Fibroblast of skin of left biceps (primary cell): Measurements from ENCODE around the gene ETV6.

Experiments used
- DNase-seq, 2 experiments: peaks; one replicate each; pipeline ENCODE4 v3.0.0-alpha.2; 2013; ENCODE audit warnings: low read depth in 2 of 2

Gene ETV6

DNA sequence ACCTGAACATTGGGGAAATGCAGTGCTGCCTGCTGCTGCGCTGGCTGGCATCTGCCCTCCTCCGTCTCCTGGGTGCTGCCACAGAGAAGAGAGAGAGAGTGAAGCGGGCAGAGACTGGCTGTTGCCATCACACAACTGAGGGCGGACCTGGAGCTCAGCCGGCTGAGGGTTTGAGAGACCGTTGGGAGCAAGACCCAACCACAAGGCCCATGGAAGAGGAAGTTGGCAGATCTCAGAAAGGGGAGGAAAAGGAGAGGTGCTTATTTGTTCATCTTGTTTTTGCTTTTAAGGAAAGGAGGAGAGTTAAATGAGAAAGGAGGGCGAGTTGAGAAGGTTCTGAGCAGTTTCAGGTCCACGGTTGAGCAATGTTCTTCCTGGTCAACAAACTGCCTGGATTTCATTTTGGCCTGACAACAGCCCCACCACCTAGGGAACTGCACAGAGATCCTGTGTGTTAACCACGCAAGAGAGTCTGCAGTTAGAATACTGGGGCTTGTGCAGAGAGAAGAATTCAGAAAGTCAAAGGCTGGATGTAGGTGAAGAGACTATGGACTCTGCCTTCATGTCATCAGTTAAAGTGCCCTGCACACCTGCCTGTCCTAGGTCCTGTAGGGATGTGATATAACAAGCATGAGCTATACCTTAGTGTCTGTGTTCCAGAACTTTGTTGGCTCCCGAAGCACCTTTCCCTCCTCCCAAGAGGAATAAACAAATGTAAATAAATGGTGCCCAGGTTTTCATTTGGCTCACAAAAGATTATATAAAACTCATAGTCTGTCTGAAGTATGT, 124.6 kb downstream of the ETV6 start:
- no peak for DNase-seq

DNA sequence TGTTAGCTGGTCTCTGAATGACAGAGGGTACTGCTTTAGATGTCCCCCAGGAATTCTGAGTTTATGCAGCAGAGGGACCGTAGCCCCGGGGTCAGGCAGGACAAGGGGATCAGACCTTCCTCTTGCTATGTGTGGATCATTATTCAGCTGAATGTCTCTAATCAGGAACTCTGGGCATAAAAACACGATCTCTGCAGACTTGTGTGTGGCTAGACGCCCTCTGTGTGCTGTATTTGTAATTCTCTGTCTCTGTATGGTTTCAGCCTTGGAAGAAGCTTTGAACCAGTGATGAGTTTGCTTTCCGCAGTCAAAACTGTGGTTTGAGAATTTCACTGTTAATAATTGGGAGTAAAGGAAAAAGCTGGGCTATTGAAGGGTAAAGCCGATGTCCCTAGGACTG, 125.3 kb downstream of the ETV6 start:
- DNase-seq: no peak

DNA sequence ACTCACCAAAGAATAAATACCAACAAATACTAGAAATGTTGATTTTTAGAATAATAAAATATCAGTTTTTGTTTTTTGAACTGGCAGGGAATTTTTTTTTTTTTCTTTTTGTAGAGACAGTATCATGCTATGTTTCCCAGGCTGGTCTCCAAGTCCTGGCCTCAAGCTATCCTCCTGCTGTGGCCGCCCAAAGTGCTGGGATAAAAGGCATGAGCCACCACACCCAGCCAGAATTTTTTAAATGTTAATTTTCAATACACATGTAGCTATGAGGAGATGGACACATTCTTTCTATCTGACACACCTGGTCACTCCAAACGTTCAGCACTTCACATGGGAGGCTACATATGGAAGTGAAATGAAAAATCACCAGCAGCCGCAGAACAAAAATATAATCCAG, 126.8 kb downstream of the ETV6 start:
- DNase-seq: no peak

DNA sequence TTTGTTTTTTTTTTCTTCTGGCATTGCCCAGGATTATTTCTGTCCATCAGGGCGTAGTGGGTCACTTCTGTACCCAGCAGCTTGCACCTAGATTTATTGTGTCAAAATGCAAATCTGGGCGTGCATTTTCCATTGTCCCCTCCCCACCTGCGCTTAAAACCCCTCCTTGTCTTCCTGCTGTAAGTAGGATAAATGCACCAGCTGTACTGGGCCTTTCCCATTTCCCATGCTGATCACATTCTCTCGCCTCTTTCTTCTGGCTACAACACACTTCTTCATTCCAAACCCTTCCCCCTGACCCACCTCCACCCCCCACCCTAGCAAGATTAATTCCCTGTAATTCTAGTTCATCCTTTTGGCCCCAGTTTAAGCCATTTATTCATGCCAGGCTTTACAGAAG, 128.0 kb downstream of the ETV6 start:
- no peak for DNase-seq

GRCh38 chr12:11777962-11778361, 128.5 kb downstream of the ETV6 start:
- DNase-seq: no peak

- DNase-seq: peak; percentile 64 to 68
Measured at GRCh38 chr12:11778713-11779685, 129.5 kb downstream of the ETV6 start.

DNA sequence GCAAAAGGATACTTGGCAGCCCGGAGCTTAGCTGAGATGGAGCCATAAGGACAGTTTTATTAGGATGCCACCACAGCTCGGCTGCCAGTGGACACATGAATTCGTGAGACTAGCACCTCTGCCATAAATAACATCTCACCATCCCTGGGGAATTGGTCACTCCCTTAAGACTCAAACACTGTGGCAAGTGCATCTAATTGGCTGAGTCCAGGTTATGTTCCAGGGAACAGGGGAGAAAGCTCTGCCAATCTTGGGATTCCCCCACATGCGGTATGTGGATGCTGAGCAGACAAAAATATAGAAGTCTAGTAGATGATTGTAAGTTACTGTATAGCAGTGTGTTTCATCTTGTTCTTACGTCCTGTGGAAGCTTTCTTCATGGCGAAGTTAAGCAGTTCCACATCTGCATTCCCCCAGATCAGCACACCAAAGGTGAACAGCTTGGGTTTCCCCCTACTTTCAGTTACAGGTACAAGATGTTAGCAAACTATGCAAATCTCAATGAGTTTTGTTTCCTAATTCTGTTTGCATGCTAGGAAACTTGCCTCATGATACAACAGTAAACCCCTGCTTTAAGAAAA, 131.1 kb downstream of the ETV6 start:
- DNase-seq: no peak

GRCh38 chr12:11782914-11783420, 133.5 kb downstream of the ETV6 start:
- no peak for DNase-seq

- no peak for DNase-seq
Measured at GRCh38 chr12:11785712-11786111, 136.2 kb downstream of the ETV6 start.

GRCh38 chr12:11786638-11787365, 137.3 kb downstream of the ETV6 start:
- no peak for DNase-seq

- no peak for DNase-seq
Measured at GRCh38 chr12:11787437-11787836, 138.0 kb downstream of the ETV6 start.

DNA sequence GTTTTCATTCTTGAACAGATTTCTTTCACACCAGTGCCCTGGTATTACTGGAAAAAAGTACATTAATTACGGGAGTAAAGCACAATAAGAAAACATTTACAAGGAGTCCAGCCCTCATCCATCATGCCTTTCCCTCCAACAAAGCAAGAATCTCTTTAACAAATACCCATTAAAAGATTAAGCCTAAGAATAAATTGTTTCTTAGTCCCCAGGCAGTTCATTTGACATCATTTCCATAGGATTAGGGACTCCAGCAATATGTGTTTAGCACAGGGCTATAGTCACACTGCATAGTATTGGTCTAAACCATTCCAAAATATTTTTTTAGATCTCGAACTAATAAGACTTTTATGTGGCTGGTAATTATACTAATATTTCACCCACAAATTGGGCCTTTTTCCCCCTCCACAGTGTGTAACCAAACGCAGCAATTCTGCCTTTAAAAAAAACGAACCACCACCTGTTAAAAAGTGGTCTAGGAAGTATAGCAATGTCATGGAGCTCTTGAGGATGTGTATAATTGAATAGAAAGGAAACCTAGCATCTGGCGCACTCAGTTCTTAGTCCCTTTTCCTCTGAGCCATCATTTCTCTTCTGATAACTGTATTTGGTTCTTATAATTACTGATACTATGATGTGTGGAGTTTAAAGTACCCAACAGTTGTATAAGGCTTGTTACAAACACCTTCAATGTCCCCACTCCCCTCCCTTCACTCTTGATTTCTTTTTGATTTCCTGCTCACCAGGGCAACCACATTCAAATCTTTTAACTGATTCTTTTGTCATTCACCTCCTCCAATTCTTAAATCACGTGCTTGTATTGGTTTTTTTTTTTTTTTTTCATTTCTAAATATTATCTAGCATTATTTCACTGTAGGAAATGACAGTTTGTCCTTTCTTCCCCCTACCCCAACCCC, 138.7 kb downstream of the ETV6 start:
- DNase-seq: no peak

DNA sequence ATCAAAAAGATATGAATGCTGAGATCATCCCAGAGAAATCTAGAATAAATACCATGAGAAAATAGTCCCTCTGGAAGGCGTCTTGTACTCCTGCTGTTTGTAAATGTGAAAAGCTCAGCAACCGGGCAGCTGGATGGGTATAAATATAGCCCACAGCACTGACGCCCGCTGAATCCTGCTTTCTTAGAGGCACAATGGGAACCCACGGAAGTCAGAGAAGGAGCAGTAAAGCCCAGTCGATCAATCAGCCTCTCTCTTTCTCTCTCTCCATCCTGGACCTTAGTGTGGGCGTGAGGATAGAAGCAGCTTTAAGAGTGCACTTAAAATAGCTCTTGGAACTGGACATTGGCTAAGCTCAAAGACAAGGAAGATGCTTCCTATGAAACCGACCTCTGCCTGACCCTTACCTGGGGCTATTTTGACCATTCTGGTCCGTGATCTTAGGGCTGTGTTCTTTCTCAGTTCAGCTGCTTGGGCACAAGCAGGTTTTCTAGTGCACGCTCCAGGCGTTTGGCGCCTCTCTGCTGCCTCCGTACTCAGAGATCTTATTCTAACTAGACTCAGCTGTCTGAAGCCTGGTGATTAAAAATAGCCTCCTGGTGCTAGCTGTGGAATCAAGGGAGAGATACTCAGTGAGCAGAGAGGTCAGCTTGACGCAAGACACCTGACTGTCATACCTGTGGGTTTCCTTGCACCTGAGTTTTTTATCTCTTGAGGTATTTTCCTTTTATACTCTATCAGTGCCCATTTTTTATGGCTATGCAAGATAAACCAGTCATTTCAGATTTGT, 144.6 kb downstream of the ETV6 start:
- no peak for DNase-seq

DNA sequence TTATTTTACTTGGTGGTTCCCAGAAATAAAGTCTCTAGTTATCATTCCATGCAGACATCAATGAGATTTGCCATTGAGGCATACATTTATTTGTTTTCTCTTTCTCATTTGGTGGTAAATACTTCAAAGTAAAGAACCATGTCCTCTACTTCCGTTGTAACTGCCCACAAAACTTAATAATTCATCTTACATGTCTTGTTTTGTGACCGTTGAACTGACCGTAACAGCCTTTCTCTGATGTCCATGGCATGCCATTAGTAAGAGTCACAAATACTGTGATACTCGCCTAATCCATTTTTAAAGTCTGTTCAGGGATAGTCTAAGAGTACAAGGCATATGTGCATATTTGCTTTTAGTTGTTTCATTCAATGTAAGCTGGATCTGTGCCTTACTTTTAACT, 145.3 kb downstream of the ETV6 start:
- DNase-seq: no peak

GRCh38 chr12:11795192-11795912, 145.9 kb downstream of the ETV6 start:
- no peak for DNase-seq

DNA sequence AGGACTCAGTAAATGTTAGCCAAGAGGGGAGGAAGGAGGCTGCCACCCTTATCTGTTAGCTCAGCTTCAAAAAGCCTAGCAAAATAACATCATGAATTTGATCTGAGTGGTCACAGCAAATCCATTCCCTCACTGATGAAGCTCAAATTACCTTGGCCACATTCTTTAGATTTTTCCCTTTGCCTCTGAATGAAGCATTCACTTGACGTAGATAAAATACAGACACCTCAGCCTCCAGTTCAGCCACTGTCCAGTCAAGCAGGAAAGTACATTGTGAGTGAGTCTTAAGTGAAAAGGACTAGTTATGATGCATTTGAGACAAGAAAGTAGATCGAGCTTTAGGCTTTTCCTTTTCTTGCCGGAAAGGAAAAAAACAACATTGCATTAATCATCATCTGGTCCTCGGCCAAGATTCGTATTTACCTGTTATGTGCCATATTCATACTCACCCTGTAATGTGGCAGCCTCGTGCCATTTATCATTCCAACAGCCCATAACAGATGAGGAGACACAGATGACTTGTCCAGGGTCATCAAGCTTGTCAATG, 146.5 kb downstream of the ETV6 start:
- no peak for DNase-seq

DNA sequence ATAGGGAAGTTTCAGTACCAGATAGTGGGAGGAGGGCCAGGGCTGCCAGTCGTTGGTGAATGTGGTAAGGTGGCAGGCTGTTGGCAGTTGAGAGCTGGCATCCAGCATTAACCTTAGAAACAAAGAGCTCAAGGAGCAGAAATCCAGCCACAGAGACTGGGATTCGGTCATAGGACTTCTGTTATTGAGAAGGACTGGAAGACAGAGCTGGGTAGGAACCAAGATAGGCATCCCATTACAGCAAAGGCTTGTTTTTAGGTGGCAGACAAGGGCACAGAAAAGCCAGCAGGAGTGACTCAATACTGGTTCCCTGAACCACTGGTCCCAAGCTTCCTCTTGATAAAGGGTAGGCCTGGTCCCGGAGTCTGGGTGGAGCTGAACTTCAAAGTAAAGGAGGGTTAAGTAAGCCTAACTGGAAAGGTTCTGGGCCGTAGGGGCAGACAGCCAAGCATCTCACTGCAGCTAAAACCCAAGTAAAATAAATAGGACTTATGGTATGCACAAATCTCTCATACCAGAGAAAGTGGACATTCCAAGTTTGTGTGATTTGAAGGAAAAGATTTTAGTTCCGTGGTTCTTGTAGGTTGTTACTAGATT, 147.9 kb downstream of the ETV6 start:
- peak; percentile 93 for DNase-seq

DNA sequence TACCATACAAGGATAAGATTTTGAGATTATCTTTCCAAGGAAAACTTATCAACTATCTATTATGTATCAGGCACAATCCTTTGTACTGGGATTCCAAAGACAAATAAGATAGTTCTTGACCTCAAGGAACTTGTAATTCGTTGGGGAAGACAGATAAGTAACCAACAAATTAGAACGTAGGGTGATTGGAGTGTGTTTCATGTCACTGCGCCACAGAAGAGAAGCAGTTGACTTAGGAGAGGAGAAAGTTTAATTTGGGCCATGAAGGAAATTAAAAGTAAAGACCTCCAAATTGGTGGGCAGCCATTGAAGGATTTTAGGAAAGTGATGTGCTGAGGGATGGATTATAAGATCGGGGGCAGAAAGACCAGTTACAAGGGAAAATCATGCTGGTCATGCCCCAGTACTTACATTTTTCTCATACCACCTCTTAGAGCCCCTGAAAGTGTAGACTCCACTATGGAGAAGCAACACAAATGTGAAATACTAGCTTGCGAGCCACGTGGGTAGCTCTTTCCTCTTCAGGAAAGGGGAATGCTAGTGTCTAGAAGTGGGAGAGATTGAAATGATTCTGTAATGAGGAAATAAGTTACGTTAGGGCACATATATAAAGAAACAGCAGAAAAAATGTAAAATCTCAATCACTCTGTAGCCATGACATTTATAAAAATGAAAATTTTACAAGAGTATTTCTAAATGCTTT, 148.7 kb downstream of the ETV6 start:
- DNase-seq: no peak
